NCI-H1930 (cell line): ENCODE data around the gene DGUOK.
A peak's percentile ranks its signal among the peaks of the same experiment; 100 is the strongest.
"Not testable (repeated sequence)": the region's sequence is repeated elsewhere in the genome, so short reads cannot be mapped to it uniquely, and the experiment has no call there.

Experiments used
- DNase-seq, 2 experiments: peaks; one replicate each; lab custom pipeline; 2025; lab: John Stamatoyannopoulos, UW

Gene DGUOK

GRCh38 chr2:73926493-73927327, at the start of gene DGUOK:
Gene DGUOK, plus strand, starts transcription at chr2:73926880. Its CDS starts 31 bp downstream, at chr2:73926911.
- peak; percentile 95 to 96 for DNase-seq

GRCh38 chr2:73877071-73877802, 49.4 kb upstream of the DGUOK start:
- no peak for DNase-seq

GRCh38 chr2:73877984-73878383, 48.7 kb upstream of the DGUOK start:
- not testable (repeated sequence) for DNase-seq

- no peak for DNase-seq
Measured at GRCh38 chr2:73885406-73885805, 41.3 kb upstream of the DGUOK start.

- DNase-seq: no peak
Measured at GRCh38 chr2:73886357-73886756, 40.3 kb upstream of the DGUOK start.

- not testable (repeated sequence) for DNase-seq
Measured at GRCh38 chr2:73887596-73888353, 38.9 kb upstream of the DGUOK start.

- no peak for DNase-seq
Measured at GRCh38 chr2:73888388-73888787, 38.3 kb upstream of the DGUOK start.

- DNase-seq: no peak
Measured at GRCh38 chr2:73889206-73889605, 37.5 kb upstream of the DGUOK start.

- no peak for DNase-seq
Measured at GRCh38 chr2:73890301-73891092, 36.2 kb upstream of the DGUOK start.

- no peak for DNase-seq
Measured at GRCh38 chr2:73891276-73891901, 35.3 kb upstream of the DGUOK start.

- no peak for DNase-seq
Measured at GRCh38 chr2:73892631-73893329, 33.9 kb upstream of the DGUOK start, which contains the start of gene ACTG2. Gene ACTG2, plus strand, starts transcription at chr2:73893008. Its CDS starts 8,304 bp downstream, at chr2:73901312.

GRCh38 chr2:73893764-73894474, 32.8 kb upstream of the DGUOK start:
- DNase-seq: no peak

GRCh38 chr2:73894475-73894850, 32.2 kb upstream of the DGUOK start:
- no peak for DNase-seq

GRCh38 chr2:73894877-73895276, 31.8 kb upstream of the DGUOK start:
- no peak for DNase-seq

- no peak for DNase-seq
Measured at GRCh38 chr2:73895473-73895872, 31.2 kb upstream of the DGUOK start.

GRCh38 chr2:73896362-73897239, 30.1 kb upstream of the DGUOK start:
- DNase-seq: no peak

- DNase-seq: no peak
Measured at GRCh38 chr2:73897240-73897583, 29.5 kb upstream of the DGUOK start.

GRCh38 chr2:73897934-73898333, 28.7 kb upstream of the DGUOK start:
- DNase-seq: no peak

GRCh38 chr2:73899801-73900336, 26.8 kb upstream of the DGUOK start:
- DNase-seq: no peak
